ENCODE results near the gene UBAC2.

UBAC2 gene

GRCh38 chr13:99192480-99192879, 8.2 kb upstream of the UBAC2 start:
- no peak for DNase-seq (ENCODE audit: low read depth)
- no peak overlapping the region for H3K4me3 ChIP-seq (ENCODE audit: control insufficient read depth, low read depth, low read length)
- TF ChIP-seq CTCF (IDR thresholded peaks at IDR 0.05; ENCODE audit: control insufficient read depth, insufficient read depth, low read depth, low read length, missing control alignments) = no peak

GRCh38 chr13:99193152-99193551, 7.5 kb upstream of the UBAC2 start:
- TF ChIP-seq CTCF (IDR thresholded peaks at IDR 0.05; ENCODE audit: control insufficient read depth, insufficient read depth, low read depth, low read length, missing control alignments) = no peak
- H3K4me3 ChIP-seq (ENCODE audit: control insufficient read depth, low read depth, low read length) = no peak overlapping the region
- no peak for DNase-seq (ENCODE audit: low read depth)

- no peak overlapping the region for H3K4me3 ChIP-seq (ENCODE audit: control insufficient read depth, low read depth, low read length)
- DNase-seq (ENCODE audit: low read depth) = no peak
- peak; percentile 20 for TF ChIP-seq CTCF (IDR thresholded peaks at IDR 0.05; ENCODE audit: control insufficient read depth, insufficient read depth, low read depth, low read length, missing control alignments)
Observed at GRCh38 chr13:99196466-99197116, 4.1 kb upstream of the UBAC2 start.

GRCh38 chr13:99197117-99197651, 3.5 kb upstream of the UBAC2 start:
- DNase-seq (ENCODE audit: low read depth) = no peak
- TF ChIP-seq CTCF (IDR thresholded peaks at IDR 0.05; ENCODE audit: control insufficient read depth, insufficient read depth, low read depth, low read length, missing control alignments) = no peak
- H3K4me3 ChIP-seq (ENCODE audit: control insufficient read depth, low read depth, low read length) = no peak overlapping the region

GRCh38 chr13:99199541-99200431, 868 bp upstream of the UBAC2 start:
- TF ChIP-seq CTCF (IDR thresholded peaks at IDR 0.05; ENCODE audit: control insufficient read depth, insufficient read depth, low read depth, low read length, missing control alignments) = no peak
- peak overlapping the region; percentile 95 for H3K4me3 ChIP-seq (ENCODE audit: control insufficient read depth, low read depth, low read length)
- DNase-seq (ENCODE audit: low read depth) = no peak

GRCh38 chr13:99203601-99204579, 3.2 kb downstream of the UBAC2 start:
- DNase-seq (ENCODE audit: low read depth) = no peak
- TF ChIP-seq CTCF (IDR thresholded peaks at IDR 0.05; ENCODE audit: control insufficient read depth, insufficient read depth, low read depth, low read length, missing control alignments) = no peak
- H3K4me3 ChIP-seq (ENCODE audit: control insufficient read depth, low read depth, low read length) = no peak overlapping the region

Data from AG09309 (cell line).